ENCODE results near the gene ZNF530.
A peak's percentile ranks its signal among the peaks of the same experiment; 100 is the strongest.

Gene ZNF530

DNA sequence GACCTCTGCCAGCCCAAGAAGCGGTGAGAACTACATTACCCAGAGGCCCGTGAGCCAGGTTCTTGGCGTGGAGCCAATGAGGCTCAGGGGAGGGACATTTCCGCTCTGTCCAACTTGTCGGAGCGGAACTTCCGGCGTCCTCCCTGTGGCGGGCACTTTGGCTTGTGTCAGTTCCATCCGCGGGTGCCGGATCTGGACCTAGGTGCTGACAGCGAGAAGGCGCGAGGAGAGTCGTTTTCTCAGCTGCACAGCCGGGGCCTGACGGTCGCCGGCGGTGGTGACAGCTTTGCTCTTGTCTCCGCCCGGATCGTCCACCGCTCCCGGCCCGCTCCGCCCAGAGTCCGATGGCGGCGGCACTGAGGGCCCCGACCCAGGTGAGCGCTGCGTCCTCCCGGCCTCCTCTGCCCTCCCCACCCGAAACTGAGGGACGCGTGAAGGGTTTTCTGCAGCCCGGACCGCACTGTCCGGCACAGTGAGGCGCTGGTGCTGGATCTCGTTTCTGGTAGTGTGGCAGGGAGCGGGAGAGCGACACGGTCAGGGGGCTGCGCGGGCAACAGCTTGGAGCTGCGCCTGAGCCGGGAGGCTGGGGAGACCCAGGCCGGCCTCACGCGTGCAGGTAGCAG lies at the start of gene ZNF530:
ZNF530 (plus strand) TSS at position 125 of the 623 bp plus-strand sequence. CDS start 4,461 bp downstream, outside the sequence.
- DNase-seq (ENCODE audit: extremely low read depth in 1 of 2, low read depth in 1 of 2), result peak; percentile 68 to 87

DNA sequence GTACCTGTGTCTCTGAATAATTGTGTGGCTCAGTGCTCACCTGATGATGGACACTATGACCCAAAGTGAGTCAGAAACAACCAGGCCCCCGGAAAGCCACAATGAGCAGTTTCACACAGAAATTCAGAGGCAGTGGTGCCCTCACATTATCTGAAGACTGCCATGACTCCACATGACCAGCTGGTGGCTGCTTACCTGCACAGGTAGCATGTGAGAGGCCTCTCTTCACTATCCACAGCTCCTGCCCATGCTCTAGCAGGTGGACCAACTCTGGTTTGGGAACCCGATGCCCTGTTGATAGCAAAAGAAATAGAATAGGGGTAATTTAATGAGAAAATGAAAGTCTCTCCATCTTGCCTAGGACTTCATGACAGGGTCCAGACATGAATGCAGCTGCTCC lies 47.3 kb upstream of the ZNF530 start:
- no peak for DNase-seq (ENCODE audit: extremely low read depth in 1 of 2, low read depth in 1 of 2)

DNA sequence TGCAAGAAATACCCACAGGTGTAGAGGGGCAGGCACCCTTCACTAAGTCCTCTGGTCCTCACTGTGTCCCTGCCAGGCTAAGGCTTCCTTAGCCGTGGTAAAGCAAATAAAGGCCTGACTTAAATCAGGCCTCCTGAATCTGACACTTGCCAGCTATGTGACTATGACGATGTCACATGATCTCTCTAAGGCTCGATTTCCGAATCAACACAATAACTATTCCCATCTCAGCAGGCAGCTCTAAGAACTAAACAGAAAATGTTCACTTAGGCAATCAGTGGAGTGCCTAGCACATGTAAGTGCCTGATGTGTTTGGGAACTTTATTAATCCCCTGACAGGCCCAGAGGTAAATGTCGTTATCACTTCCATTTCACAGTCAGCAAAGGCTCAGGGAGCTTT lies 42.0 kb upstream of the ZNF530 start:
- no peak for DNase-seq (ENCODE audit: extremely low read depth in 1 of 2, low read depth in 1 of 2)

DNA sequence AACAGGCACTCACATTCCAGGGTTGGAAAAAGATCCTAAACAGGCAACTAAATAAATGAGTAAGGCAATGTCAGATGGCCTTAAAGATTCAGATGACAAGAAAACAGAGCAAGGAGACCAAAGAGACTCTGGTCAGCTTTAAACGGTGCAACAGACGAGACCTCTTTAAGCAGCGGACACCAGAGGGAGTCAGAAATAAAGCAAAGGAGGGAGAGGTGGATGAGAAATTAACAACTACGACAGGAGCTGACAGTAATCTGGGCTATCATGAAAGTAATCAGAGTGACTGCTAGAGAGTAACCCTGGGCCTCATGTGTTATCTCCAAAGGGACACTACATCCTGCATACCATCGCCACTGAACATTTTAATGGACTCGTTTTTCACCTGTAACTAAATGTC lies 41.2 kb upstream of the ZNF530 start:
- no peak for DNase-seq (ENCODE audit: extremely low read depth in 1 of 2, low read depth in 1 of 2)

DNA sequence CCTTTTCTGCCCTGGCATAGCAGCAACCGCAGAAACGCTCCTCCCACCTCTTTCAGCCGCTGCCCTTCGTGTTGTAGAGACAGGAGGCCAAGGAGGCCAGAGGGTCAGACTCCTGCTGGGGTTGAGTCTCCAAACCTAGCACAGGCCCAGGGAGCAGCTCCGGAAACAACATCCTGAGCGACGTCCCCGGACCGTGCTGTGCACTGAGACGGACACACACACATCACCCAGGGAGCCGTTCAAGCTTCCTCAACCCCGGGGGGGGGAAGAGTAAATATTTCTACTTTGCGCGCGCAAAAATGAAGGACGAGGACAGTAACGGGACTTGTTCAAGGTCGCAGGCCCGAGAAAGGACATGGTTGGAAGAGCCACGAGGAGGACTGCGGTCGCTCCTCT lies 40.7 kb upstream of the ZNF530 start:
- DNase-seq (ENCODE audit: extremely low read depth in 1 of 2, low read depth in 1 of 2), result no peak

DNA sequence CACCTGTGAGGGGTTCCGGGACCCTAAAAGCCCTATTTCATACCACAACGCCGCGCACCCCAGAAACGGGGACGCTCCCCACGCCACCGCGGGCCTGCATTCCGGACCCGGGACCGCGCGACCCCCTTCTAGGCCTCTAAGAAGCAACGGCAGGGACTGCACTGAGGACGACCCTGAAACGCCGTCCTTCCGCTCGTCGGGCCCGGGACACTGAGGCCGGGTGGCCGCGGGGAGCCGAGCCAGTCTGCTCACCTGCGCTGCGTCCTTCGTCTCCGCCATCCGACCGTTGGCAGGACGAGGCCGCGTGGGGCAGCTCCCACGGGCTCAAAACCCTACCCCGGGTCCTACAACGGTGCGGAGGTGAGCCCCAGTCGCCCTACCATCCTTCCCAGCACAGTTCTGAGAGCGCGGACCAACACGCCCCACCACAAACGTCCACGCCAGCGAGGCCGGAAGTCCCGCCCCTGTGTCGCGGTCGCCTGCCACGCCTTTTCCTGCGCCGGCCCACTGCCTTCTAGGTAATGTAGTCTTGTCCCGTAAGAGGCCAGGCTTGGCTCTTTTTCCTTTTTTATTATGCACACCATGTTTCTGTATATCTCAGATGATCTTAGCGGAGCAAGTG lies 40.2 kb upstream of the ZNF530 start, which contains the start of gene ZNF550:
ZNF550 (minus strand) TSS at position 460 of the 622 bp plus-strand sequence; CDS start at position 279, 181 bp downstream.
- peak; percentile 73 to 83 for DNase-seq (ENCODE audit: extremely low read depth in 1 of 2, low read depth in 1 of 2)

DNA sequence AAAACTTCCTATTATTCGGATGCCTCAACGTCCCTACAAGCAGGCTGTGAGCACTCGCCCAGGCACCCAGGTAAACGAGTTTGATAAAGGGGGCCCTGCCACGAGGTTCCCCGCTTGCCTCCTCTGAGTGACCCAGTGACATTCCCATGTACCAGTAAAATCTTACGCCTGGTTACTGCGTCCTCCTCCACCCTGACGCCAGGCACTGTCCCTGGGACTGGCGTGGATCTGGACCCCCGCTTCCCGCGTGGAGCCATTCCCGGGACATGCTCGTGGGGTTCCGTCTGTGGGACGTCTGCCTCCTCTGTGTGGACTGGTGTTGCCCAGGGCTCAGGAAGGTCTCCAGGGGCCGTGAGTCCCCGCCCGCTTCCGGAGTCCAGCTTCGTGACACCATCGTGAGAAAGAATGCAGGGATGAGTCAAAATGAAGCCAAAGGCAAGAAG lies 39.6 kb upstream of the ZNF530 start:
- DNase-seq (ENCODE audit: extremely low read depth in 1 of 2, low read depth in 1 of 2), result no peak

DNA sequence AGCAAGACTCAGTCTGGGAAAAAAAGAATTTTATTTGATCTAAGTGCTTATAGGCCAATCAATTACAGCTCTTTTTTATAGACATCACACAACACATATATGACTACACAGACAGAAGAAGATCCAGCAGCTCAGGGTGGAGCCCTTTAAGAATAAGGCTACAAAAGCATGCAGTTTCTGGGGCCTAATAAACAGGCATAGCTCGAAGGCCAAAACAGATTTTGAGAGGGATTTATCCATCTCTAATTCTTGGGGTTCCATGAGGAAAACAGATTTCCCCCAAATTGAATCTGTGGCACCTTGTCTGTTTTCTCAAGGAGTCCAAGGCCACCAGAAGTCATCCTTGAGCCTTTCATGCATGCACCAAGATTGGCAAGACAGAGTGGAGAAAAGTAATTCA lies 36.1 kb upstream of the ZNF530 start:
- no peak for DNase-seq (ENCODE audit: extremely low read depth in 1 of 2, low read depth in 1 of 2)

DNA sequence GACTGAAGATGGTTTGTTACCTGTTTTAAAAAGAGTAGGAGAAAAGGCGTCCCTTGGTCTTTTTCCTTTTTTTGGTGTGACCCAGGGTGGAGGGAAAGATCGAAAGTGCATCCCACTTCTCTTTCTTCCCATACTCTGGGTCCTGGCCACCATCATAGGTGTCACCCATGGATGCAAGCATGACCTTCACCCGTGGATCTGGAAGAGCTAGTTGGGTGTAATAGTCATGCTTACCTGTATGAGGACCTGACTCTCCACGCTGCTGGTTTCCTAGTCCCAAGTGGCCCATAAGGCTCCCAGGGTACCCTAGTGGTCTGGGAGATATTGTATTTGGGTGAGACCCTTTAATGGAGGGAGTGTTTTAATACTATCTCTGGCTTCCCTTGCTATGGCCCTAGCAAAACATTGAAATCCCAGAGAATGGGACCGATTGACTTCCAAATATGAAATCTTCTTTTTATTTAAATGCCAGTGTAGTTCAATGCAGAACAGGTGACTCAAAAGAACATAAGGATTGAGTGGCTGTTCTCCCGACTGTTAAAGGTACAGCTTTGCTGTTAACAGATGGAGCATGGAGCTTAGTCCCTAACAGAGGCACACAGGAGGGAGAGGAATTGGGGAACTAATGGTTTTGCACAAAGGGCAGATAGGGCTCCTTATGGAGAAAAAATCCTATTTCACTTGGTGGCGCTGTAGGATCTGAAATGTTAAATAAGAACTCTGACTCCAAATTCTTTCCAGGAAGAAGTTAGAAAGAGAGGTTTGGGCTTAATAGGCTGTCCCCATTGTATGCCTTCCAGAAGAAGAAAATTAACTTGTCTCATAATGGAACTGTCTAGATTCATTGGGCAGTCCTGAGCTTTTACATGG lies 33.1 kb upstream of the ZNF530 start:
- DNase-seq (ENCODE audit: extremely low read depth in 1 of 2, low read depth in 1 of 2), result no peak

DNA sequence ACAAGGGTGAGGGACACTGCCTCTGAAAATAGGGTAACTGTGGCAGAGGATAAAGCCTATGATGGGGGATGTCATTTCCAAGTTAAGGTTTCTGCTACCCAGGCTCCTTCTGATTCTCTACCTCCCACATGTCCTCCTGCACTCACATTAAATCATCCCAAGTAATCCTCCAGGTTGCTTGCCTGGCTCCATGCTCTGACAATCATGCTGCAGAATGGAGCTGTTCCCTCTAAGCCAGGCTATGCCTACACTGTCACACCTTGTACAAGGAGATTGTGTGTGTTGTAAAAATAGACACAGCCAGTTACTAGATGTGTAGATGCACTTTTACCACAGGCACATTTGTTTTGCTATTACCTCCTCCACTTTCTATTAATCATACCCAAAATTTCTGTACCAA lies 29.0 kb upstream of the ZNF530 start:
- DNase-seq (ENCODE audit: extremely low read depth in 1 of 2, low read depth in 1 of 2), result no peak

DNA sequence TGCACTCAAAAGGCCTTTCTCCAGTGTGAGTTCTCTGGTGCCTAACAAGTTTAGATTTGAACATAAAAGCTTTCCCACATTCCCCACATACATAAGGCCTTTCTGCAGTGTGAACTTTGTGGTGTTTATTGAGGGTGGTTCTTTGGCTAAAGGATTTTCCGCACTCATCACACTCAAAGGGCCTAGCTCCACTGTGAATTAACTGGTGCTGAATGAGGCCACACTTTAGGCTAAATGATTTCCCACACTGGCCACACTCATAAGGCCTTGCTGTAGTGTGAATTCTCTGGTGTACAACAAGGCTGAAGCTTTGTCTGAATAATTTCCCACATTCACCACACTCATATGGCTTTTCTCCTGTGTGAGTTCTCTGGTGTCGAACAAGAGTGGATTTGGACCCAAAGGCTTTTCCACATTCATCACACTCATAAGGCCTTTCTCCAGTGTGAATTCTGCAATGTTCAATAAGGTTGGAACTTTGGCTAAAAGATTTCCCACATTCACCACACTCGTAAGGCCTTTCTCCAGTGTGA lies 27.2 kb upstream of the ZNF530 start:
- DNase-seq (ENCODE audit: extremely low read depth in 1 of 2, low read depth in 1 of 2), result no peak

DNA sequence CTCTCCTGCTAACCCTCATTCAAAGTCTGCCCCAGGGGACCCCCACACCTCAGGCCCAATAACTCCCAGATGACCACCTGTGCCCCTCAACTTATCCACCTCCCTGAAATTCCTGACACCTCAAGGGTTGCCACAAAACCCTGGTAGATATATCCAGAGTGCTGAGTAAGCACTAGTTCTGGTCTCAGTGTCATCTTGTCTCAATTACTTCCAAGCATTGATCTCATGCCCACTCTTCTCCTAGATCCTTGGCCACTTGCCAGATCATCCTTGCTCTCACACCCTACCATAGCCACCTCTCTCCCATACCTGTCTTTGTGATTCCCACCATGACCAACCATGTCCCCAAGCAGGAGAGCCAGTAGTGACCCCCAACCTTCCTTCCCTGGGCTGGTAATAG lies 23.0 kb upstream of the ZNF530 start:
- DNase-seq (ENCODE audit: extremely low read depth in 1 of 2, low read depth in 1 of 2), result no peak

DNA sequence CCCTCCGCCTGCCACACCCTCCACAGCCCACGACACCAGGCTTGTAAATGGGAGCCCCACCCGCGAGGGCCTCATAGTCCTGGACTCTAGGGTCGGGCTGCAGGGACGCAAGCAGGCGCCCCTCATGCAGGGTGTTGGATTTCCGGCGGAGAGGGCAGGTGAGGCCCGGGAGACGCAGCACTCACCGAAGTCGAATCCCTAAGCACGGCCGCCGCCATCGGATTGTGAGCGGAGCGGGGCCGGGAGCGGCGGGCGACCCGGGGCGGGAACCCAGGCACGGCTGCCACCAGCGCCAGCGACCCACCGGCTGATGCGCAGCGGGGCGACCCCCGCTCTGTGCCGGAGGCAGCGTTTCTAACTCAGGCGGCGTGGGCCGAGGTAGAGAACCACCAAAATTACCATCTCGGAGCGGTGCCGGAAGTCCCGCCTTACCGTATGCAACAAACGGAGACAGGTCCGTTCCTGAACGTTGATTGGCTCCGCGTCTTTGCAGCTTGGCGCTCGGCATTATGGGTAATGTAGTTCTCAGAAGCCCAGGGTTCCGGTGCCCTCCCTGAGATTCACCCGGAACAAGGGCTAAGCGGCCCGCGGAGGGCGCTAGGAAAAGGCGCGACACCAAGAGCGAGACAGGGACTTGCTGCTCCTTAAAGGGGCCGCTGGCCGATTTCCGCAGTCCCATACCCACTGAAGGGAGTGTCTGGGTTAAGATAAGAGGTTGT lies 21.0 kb upstream of the ZNF530 start, which contains the start of gene ZNF416:
ZNF416 (minus strand) TSS at position 425 of the 719 bp plus-strand sequence; CDS start at position 218, 207 bp downstream.
- DNase-seq (ENCODE audit: extremely low read depth in 1 of 2, low read depth in 1 of 2), result peak; percentile 84 to 95

DNA sequence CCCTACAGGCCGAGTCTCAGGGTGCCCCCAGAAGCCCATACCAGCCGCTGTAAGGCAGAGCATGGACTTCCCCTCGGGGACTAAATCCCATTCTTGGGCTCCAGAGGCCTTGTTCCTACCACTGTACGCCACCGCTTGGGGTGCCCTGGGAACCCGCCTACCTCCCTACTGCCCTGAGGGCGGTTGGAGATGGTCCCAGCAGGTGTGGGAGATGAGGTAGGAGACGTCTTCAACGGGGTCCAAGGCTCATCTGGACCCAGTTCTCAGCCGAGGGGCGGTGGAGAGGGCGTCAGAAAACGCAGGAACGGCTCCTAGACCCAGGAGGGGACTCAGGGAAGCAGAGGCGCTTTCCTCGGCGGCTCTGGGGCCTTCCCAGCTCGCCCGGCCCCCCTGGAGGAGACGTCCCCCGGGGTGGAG lies 16.6 kb upstream of the ZNF530 start:
- DNase-seq (ENCODE audit: extremely low read depth in 1 of 2, low read depth in 1 of 2), result no peak

DNA sequence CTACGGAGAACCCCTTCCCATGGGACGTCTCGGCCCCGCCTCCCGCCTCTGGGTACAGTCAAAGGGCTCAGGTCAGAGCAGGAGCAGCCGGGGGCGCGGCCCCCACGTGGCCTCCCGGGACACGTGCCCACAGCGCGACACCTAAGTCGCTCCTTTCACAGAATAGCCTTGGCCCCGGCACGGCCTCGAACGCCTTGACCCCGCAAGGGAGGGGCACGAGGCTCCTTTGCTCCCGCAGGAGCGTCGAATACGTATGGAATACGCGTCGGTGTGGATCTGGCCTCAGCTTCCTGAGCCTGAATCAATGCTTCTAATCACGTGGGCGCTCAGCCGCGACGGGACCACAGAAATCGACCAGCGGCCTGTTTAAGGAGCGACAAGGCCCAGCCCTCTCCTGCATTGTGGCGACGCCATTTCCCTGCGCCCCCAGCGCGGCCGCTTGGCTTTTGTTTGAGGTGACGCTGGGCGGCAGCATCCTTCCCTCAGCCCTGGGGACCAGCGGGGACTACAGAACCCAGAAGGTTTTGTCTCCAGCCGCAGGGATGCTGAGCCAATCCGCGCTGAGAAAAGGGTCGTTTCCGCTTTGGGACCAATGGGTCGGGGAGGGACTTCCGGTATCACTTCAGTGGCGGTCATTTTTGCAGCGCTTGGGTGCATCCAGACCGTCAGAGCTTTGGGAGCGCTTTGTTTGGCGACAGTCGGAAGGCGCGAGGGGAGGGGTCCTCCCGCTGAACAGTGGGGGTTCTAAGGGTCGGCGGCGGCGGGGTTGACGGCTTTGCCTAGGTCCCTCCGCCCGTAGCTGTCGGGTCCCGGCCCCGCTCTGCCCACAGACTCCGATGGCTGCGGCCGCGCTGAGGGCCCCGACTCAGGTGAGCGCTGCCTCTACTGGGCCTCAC lies 15.9 kb upstream of the ZNF530 start, which contains the start of gene ZIK1:
ZIK1 (plus strand) TSS at position 625 of the 896 bp plus-strand sequence; CDS start at position 837, 212 bp downstream.
- peak; percentile 52 to 82 for DNase-seq (ENCODE audit: extremely low read depth in 1 of 2, low read depth in 1 of 2)

DNA sequence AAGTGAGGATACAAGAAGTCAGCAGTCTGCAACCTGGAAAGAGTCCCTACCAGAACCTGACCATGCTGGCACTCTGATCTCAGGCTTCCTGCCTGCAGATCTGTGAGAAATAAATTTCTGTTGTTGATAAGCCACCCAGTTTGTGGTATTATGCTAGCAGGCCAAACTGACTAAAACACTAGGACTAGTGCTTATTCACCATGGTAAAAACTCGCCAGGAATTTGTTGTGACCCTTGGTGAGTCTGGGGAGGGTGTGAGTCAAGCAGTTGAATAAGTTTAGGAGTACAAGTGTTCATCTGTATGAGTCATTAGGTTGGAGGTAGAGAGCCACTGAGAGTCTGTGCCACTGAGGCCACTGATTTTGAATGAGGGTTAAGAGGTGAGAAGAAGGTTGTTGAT lies 12.2 kb upstream of the ZNF530 start:
- no peak for DNase-seq (ENCODE audit: extremely low read depth in 1 of 2, low read depth in 1 of 2)

DNA sequence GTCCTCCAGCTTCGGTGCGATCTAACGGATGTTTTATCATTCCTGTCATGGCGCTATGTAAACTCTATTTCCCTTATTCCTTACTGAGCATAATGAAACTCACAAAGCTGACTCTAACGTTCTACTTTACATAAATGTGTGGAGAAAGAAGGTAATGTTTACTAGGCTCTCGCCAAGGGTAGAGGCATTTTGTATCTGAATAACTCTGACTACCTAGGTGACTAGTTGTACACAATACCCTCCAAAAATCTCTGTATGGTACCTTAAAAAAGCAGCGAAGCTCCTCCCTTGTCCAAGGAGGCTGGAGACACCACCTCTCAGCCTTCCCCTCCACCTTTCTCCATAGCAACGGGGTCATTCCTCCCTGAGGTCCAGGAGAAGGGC lies 316 bp upstream of the ZNF530 start:
- no peak for DNase-seq (ENCODE audit: extremely low read depth in 1 of 2, low read depth in 1 of 2)

DNA sequence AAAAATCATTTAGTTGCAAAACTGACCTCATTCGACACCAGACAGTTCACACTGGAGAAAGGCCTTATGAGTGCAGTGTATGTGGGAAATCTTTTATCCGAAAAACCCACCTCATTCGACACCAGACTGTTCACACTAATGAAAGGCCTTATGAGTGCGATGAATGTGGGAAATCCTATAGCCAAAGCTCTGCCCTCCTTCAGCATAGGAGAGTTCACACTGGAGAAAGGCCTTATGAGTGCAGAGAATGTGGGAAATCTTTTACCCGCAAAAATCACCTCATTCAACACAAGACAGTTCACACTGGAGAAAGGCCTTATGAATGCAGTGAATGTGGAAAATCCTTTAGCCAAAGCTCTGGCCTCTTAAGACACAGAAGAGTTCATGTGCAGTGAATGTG lies 7.2 kb downstream of the ZNF530 start:
- no peak for DNase-seq (ENCODE audit: extremely low read depth in 1 of 2, low read depth in 1 of 2)

DNA sequence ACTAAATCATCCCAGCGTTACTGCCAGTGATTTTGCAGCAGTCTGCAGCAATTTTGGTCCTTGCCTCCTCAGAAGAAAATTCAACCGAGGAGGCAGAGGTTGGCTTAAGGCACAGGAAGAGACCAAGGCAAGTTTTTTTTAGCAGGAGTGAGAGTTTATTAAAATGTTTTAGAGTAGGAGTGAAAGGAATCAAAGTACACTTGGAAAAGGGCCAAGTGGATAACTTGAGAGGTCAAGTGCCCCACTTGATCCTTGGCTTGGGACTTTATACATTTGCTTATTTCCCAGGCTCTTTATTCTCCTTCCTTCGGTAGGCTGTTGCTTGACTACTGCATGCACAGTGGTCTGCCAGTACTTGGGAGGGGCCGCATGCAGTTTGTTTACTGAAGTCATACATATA lies 11.4 kb downstream of the ZNF530 start:
- DNase-seq (ENCODE audit: extremely low read depth in 1 of 2, low read depth in 1 of 2), result no peak

Data from stimulated activated CD8-positive, alpha-beta memory T cell treated with anti-CD3 and anti-CD28 coated beads, Interleukin-7, amount 100 ng/mL, for 48 hours (primary cell).